SK-N-SH (cell line): Measurements from ENCODE around the gene RAD51B. TPM values are rescaled to one million over a fixed set of nuclear protein-coding genes. Genes with fewer than 3 reads are reported as not detected.

Experiments
- CTCF ChIA-PET: fragments of 300-600, 350-600 bp; formaldehyde crosslinking; extraction: SDS; loops from one replicate; lab custom pipeline; 2021; lab: Yijun Ruan, JAX
- POLR2A ChIA-PET: fragments of 350-600 bp; sonication (Branson Sonifier 250); formaldehyde crosslinking; extraction: SDS; loops from one replicate; lab custom pipeline; 2020; ENCODE audit warnings: antibody characterized with exemption, inconsistent platforms; lab: Yijun Ruan, JAX
- DNase-seq: peaks from one replicate; pipeline ENCODE4 v3.0.0; 2012
- H2AFZ ChIP-seq: fragments of 200-600 bp; sonication (generic); 2 replicates; pipeline ENCODE4 v1.8.1; 2016; ENCODE audit warnings: antibody characterized with exemption, mild to moderate bottlenecking, low read depth
- H3F3A ChIP-seq: fragments of 200-600 bp; sonication (generic); replicated peaks from 2 replicates; pipeline ENCODE3; 2016; ENCODE audit warnings: antibody characterized with exemption, mild to moderate bottlenecking; ENCODE audit not compliant: insufficient read depth
- H3K27ac ChIP-seq, 2 experiments: fragments of 200-500 bp in 1 of 2; fragments of 200-600 bp in 1 of 2; sonication (Bioruptor generic) in 1 of 2; sonication (generic), shearing (Covaris generic) in 1 of 2; 2 replicates each; pipeline versions ENCODE4 v1.5.1 to v1.6.1; 2014 to 2016; ENCODE audit warnings: low read depth in 2 of 2, inconsistent platforms in 1 of 2, low read length in 1 of 2, mild to moderate bottlenecking in 1 of 2, mixed read lengths in 1 of 2
- H3K27me3 ChIP-seq: fragments of 200-600 bp; sonication (generic), shearing (Covaris generic); 2 replicates; pipeline ENCODE4 v1.6.1; 2016; ENCODE audit warnings: mixed run types; ENCODE audit not compliant: insufficient read depth
- H3K36me3 ChIP-seq, 2 experiments: fragments of 200-500 bp in 1 of 2; fragments of 200-600 bp in 1 of 2; sonication (Bioruptor generic) in 1 of 2; sonication (generic) in 1 of 2; replicated peaks in 1 of 2; 2 replicates each; pipeline versions ENCODE3 to v1.5.1; 2014 to 2016; ENCODE audit warnings: low read length in 1 of 2, mild to moderate bottlenecking in 1 of 2; ENCODE audit not compliant: insufficient read depth in 2 of 2, control insufficient read depth in 1 of 2
- H3K4me1 ChIP-seq, 2 experiments: fragments of 200-500 bp in 1 of 2; fragments of 200-600 bp in 1 of 2; sonication (Bioruptor generic) in 1 of 2; sonication (generic), shearing (Covaris generic) in 1 of 2; 2 replicates each; pipeline versions ENCODE4 v1.5.1 to v1.6.1; 2014 to 2016; ENCODE audit warnings: low read depth in 1 of 2, low read length in 1 of 2, mixed run types in 1 of 2; ENCODE audit not compliant: insufficient read depth in 2 of 2, control insufficient read depth in 1 of 2
- H3K4me2 ChIP-seq: fragments of 200-600 bp; sonication (generic), shearing (Covaris generic); 2 replicates; pipeline ENCODE4 v1.6.1; 2017; ENCODE audit warnings: mixed run types
- H3K4me3 ChIP-seq, 2 experiments: fragments of 200-500 bp in 1 of 2; fragments of 200-600 bp in 1 of 2; sonication (Bioruptor generic) in 1 of 2; sonication (generic), shearing (Covaris generic) in 1 of 2; 2 replicates each; pipeline versions ENCODE4 v1.5.1 to v1.8.1; 2014 to 2016; ENCODE audit warnings: low read depth in 2 of 2, inconsistent platforms in 1 of 2, low read length in 1 of 2, mild to moderate bottlenecking in 1 of 2, mixed read lengths in 1 of 2, moderate library complexity in 1 of 2
- H3K79me2 ChIP-seq: fragments of 200-600 bp; sonication (generic); 2 replicates; pipeline ENCODE4 v1.8.1; 2017; ENCODE audit warnings: mild to moderate bottlenecking; ENCODE audit not compliant: insufficient read depth
- H3K9ac ChIP-seq: fragments of 200-600 bp; sonication (generic); 2 replicates; pipeline ENCODE4 v1.6.1; 2017; ENCODE audit warnings: mixed run types
- H3K9me2 ChIP-seq: fragments of 200-600 bp; sonication (generic); 2 replicates; pipeline ENCODE4 v1.6.1; 2017; ENCODE audit warnings: mixed run types
- H3K9me3 ChIP-seq: fragments of 200-600 bp; sonication (generic); 2 replicates; pipeline ENCODE4 v1.6.1; 2017; ENCODE audit warnings: mixed run types, mild to moderate bottlenecking, moderate library complexity
- H4K20me1 ChIP-seq: fragments of 200-600 bp; sonication (generic); 2 replicates; pipeline ENCODE4 v1.6.1; 2017; ENCODE audit warnings: mild to moderate bottlenecking, mixed run types; ENCODE audit not compliant: insufficient read depth
- FOSL2 ChIP-seq: IDR thresholded peaks from 2 replicates; pipeline ENCODE4 v1.4.0; 2012; ENCODE audit warnings: low read depth, mild to moderate bottlenecking, moderate library complexity, borderline replicate concordance
- RAD21 ChIP-seq: IDR thresholded peaks from 2 replicates; pipeline ENCODE4 v1.6.1; 2012; ENCODE audit warnings: mild to moderate bottlenecking, low read length
- RCOR1 ChIP-seq: fragments of 150-350 bp; IDR thresholded peaks from 2 replicates; pipeline ENCODE4 v1.6.1; 2017; ENCODE audit warnings: antibody characterized with exemption, low read length
- WGBS: methylation state at CpG from one replicate; pipeline ENCODE4 v1.1.6; 2017; ENCODE audit warnings: low lambda C conversion rate; 5-methylcytosine and 5-hydroxymethylcytosine counted together
- polyA plus RNA-seq, 3 experiments: library from polyadenylated mRNA; depleted of rRNA; stranded (reverse); fragments of >200 nt; gene quantifications; 2 replicates each; pipeline ENCODE4 v1.2.3, GENCODE V29; 2012
- TF ChIP-seq, protein P1 (sequence below): IDR thresholded peaks from 2 replicates; pipeline ENCODE4 v1.6.1; 2012; ENCODE audit warnings: mild to moderate bottlenecking, low read depth, low read length, moderate library complexity
- TF ChIP-seq, protein P2 (sequence below): fragments of 150-350 bp; IDR thresholded peaks from 2 replicates; pipeline ENCODE4 v1.6.1; 2017; ENCODE audit warnings: antibody characterized with exemption, low read length, low read depth, borderline replicate concordance
- TF ChIP-seq, protein P3 (sequence below): IDR thresholded peaks from 2 replicates; pipeline ENCODE4 v1.4.0; 2012; ENCODE audit warnings: low read depth

Gene RAD51B
- polyA plus RNA-seq, 1 of the 3 experiments (the other 2 are of a cell fraction), result 6.0 TPM

DNA sequence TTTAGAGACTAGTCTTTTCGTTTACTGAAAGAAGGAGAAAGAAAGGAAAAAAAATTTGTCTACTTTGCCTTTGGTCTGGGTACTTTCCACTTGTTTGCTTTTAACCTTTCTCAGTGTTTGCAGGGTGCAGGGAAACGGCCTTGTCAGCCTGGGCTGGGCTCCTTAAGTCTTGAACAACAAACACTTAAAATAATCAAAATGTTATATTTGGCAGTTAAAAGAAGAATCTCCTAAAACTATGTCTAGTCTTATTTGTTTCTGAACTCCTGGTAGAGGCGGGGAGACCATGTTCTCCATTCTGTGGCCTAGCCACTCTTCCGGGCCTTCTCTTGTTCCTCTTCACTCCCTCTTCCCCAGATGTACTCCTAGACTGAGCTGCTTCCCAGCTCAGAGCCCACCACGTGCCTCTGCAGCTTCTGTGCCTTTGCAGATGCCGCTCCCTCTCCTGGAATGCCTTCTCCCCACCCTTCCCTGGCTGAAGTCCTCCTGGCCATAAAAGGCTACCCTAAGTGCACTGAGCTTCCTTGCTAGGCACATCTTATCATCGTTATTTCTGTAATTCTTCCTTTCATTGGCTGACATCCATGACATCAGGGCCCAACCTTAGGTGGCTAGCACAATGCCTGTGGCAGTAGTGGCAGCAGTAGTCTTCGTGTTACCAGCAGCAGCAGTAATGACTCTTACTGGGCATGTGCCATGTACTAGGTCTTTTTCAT lies 540.4 kb downstream of the RAD51B start:
- ChIA-PET CTCF (interaction anchor here (0.6 to 1.2 kb wide), 2 partner anchors 23 to 1215 kb away, joined by 3 read pairs; partner anchors contain the start of gene CCDC177), POLR2A (no interaction called here)
- Histone ChIP-seq H3K27ac (no peak overlapping the region), H3F3A (no peaks in the 10 kb centered on the region), H4K20me1 (no peaks in the 10 kb centered on the region), H3K36me3 (no peaks in the 10 kb centered on the region), H3K9ac (no peak overlapping the region), H3K4me3 (no peak overlapping the region), H3K79me2 (no peaks in the 10 kb centered on the region), H3K4me1 (no peaks in the 10 kb centered on the region; a peak in 1 of 4 replicates), H3K9me3 (no peaks in the 10 kb centered on the region), H3K9me2 (no peaks in the 10 kb centered on the region), H3K27me3 (no peaks in the 10 kb centered on the region), H2AFZ (no peak overlapping the region), H3K4me2 (no peak overlapping the region)
- 83% methylated on average over 8 of the region's 8 CpGs for WGBS
- TF ChIP-seq, protein P1, sequence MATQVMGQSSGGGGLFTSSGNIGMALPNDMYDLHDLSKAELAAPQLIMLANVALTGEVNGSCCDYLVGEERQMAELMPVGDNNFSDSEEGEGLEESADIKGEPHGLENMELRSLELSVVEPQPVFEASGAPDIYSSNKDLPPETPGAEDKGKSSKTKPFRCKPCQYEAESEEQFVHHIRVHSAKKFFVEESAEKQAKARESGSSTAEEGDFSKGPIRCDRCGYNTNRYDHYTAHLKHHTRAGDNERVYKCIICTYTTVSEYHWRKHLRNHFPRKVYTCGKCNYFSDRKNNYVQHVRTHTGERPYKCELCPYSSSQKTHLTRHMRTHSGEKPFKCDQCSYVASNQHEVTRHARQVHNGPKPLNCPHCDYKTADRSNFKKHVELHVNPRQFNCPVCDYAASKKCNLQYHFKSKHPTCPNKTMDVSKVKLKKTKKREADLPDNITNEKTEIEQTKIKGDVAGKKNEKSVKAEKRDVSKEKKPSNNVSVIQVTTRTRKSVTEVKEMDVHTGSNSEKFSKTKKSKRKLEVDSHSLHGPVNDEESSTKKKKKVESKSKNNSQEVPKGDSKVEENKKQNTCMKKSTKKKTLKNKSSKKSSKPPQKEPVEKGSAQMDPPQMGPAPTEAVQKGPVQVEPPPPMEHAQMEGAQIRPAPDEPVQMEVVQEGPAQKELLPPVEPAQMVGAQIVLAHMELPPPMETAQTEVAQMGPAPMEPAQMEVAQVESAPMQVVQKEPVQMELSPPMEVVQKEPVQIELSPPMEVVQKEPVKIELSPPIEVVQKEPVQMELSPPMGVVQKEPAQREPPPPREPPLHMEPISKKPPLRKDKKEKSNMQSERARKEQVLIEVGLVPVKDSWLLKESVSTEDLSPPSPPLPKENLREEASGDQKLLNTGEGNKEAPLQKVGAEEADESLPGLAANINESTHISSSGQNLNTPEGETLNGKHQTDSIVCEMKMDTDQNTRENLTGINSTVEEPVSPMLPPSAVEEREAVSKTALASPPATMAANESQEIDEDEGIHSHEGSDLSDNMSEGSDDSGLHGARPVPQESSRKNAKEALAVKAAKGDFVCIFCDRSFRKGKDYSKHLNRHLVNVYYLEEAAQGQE, result no peak
- TF ChIP-seq RAD21, result no peak
- no peak for DNase-seq

DNA sequence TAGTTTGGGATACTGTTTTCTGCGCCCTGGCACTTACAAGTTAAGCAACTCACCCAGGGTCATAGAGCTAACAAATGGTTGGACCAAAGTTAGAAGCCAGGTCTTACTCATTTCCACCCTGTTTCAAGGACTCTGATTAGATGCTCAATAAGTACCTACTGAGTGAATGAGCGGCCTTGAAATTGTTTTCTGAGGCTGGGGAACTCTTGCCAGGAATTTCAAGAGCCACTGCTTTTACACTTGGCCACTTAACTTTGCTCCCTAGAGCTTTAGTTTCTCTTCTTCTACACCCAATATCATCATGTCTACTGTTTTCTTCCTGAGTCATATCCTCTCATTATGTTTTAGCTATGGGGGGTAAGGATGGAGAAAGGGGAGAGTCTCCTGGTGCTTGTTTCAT lies 541.7 kb downstream of the RAD51B start:
- no peaks in the 10 kb centered on the region for H3K27me3 ChIP-seq
- 90% methylated on average over 2 of the region's 2 CpGs for WGBS
- H3K4me1 ChIP-seq, result no peaks in the 10 kb centered on the region; a peak in 2 of 4 replicates
- POLR2A ChIA-PET, result no interaction called here
- peaks cover 6% of the 10 kb centered on the region for H3F3A ChIP-seq
- H3K4me2 ChIP-seq, result no peak overlapping the region
- no peaks in the 10 kb centered on the region for H3K36me3 ChIP-seq
- H3K9me2 ChIP-seq, result no peaks in the 10 kb centered on the region
- no peaks in the 10 kb centered on the region for H4K20me1 ChIP-seq
- H3K9ac ChIP-seq, result no peak overlapping the region
- TF ChIP-seq, protein P2, sequence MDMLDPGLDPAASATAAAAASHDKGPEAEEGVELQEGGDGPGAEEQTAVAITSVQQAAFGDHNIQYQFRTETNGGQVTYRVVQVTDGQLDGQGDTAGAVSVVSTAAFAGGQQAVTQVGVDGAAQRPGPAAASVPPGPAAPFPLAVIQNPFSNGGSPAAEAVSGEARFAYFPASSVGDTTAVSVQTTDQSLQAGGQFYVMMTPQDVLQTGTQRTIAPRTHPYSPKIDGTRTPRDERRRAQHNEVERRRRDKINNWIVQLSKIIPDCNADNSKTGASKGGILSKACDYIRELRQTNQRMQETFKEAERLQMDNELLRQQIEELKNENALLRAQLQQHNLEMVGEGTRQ, result no peak
- TF ChIP-seq, protein P3, sequence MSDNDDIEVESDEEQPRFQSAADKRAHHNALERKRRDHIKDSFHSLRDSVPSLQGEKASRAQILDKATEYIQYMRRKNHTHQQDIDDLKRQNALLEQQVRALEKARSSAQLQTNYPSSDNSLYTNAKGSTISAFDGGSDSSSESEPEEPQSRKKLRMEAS, result no peak
- TF ChIP-seq FOSL2 (no peak), RCOR1 (no peak)
- TF ChIP-seq, all 33 proteins: peak for 0
- CTCF ChIA-PET, result interaction anchor here (1.9 kb wide), 1 partner anchor 13 kb away, joined by 5 read pairs; no protein-coding TSS in a partner anchor
- no peak overlapping the region for H3K4me3 ChIP-seq
- H2AFZ ChIP-seq, result no peak overlapping the region
- no peak overlapping the region for H3K27ac ChIP-seq
- H3K9me3 ChIP-seq, result no peaks in the 10 kb centered on the region
- DNase-seq, result no peak
- no peaks in the 10 kb centered on the region for H3K79me2 ChIP-seq
